ENCODE results near the gene CCNT1.
"Not testable (repeated sequence)": the region's sequence is repeated elsewhere in the genome, so short reads cannot be mapped to it uniquely, and the experiment has no call there.

DNA sequence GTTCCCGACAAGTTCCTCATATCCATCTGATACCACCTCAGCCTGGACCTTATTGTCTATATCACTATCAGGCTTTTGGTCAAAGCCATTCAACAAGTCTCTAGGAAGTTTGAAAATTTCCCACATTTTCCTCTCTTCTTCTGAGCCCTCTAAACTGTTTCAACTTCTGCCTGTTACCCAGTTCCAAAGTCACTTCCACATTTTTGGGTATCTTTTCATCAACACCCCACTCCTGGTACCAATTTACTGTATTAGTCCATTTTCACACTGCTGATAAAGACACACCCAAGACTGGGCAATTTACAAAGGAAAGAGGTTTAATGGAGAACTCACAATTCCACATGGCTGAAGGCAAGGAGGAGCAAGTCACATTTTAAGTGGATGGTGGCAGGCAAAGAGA is 4.2 kb upstream of the CCNT1 start:
- not testable (repeated sequence) for TF ChIP-seq POLR2AphosphoS5 (IDR thresholded peaks at IDR 0.05; ENCODE audit: borderline replicate concordance, low read depth, low read length); EZH2 (IDR thresholded peaks at IDR 0.05)
